ENCODE measurements around the gene PTH1R. TPM values are rescaled to one million over a fixed set of nuclear protein-coding genes. Genes with fewer than 3 reads are reported as not detected.

PTH1R gene
- total RNA-seq, 4 donors from 2014 or later = 0.40 to 1.9 (median 1.5) TPM

DNA sequence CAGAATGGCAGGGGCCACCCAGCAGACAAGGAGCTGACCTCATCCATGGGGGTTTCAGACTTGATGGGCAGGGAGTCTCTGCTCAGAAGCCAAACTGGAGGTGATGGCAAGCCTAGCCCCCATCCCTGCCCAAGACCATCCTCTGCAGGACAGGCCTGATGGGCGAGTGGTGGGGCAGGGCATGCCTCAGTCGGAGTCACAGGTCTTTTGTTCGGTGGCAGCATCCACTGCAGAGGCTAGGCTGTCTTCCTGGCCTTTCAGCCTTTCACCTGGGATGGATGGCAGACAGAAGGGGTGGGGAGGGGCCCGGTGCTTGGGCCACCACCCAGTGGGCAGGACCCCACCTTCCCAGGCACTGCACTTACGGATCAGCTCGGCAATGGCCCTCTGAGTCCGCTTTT lies 44.4 kb downstream of the PTH1R start:
- Histone ChIP-seq H3K36me3 (peaks cover 31 to 100% (median 48%) of the 10 kb centered on the region in 3 donors), H3K9me3 (no peaks in the 10 kb centered on the region), H3K4me1 (peaks cover 8 to 36% (median 21%) of the 10 kb centered on the region in 3 donors), H3K4me3 (no peak overlapping the region), H3K27ac (no peak overlapping the region), H3K27me3 (no peaks in the 10 kb centered on the region)
- WGBS, 2 donors = 80 to 100% methylated on average over 1 to 3 of the region's 7 CpGs
- no peak for TF ChIP-seq CTCF (IDR thresholded peaks at IDR 0.05)
- no peak for TF ChIP-seq POLR2A (IDR thresholded peaks at IDR 0.05)
- intact Hi-C loops (cut with DNase I) = loop anchor here (5.0 kb wide), 1 partner anchor 75 kb away; no protein-coding TSS in a partner anchor
- DNase-seq = no peak

DNA sequence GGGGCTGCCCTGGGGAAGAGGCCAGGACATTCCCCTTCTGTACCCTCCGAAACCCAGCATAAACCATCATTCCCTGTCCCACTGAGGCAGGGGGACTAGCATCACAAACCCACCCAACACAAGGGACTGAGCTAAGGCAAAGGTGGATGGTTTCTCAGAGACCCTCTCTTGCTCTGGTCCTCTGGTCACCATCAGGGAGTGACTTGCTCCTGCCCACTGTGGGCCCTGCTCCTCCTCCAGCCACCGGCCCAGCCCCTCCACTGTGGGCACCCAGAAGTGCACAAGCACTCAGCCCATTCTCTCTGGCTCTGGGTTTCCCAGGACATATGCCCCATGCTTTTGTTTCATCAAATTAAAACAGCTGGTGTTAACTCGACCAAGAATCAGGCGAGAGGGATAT lies 44.9 kb downstream of the PTH1R start:
- no peak overlapping the region for H3K4me3 ChIP-seq
- no peak for DNase-seq
- H3K27ac ChIP-seq = no peak overlapping the region
- no peaks in the 10 kb centered on the region for H3K27me3 ChIP-seq
- H3K9me3 ChIP-seq = no peaks in the 10 kb centered on the region
- peaks cover 14 to 42% (median 26%) of the 10 kb centered on the region in 3 donors for H3K4me1 ChIP-seq
- TF ChIP-seq POLR2A (IDR thresholded peaks at IDR 0.05) (no peak), CTCF (IDR thresholded peaks at IDR 0.05) (no peak)
- intact Hi-C loops (cut with DNase I) = loop anchor here (5.0 kb wide), 1 partner anchor 75 kb away; no protein-coding TSS in a partner anchor
- peaks cover 31 to 96% (median 48%) of the 10 kb centered on the region in 3 donors for H3K36me3 ChIP-seq
- WGBS, 2 donors = 80 to 86% methylated on average over 1 to 2 of the region's 4 CpGs

DNA sequence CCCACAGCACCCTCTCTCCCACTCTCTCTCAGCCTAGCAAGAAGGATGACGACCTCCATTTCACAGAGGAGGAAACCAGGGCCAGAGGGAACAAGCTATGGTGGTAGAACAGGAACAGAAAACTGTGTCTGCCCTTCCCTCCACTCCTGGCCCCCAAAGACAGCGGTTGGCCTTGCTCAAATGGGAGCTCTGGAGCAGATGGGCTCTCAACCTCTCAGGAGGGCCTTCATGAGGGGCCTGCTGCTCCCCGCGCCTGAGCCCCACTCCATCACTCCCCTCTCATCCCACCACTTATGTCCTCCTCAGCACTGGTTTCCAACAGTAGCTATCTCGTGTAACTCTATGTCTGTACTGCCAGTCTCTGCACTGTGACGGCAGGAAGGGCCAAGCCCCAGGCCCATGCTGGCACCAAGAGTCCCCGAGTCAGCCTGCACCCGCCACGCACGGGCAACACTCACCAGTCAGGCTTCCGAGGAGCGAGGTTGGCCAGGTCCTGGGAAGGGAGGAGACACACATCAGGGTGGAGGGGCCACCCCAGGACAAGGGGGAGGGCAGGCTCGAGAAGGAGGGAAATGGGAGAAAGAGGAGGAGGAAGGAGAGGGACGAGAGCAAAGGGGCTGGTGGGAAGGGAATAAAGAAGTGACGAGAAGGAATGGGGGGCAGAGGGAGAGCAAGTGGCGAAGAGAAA lies 45.5 kb downstream of the PTH1R start:
- WGBS, 2 donors = 86 to 88% methylated on average over 14 to 15 of the region's 16 CpGs
- no peaks in the 10 kb centered on the region for H3K27me3 ChIP-seq
- no peak for TF ChIP-seq CTCF (IDR thresholded peaks at IDR 0.05)
- no peak for TF ChIP-seq POLR2A (IDR thresholded peaks at IDR 0.05)
- H3K27ac ChIP-seq = peak overlapping the region in 2 of 4 donors; percentile 86 to 94
- H3K4me1 ChIP-seq = peaks cover 20 to 47% (median 32%) of the 10 kb centered on the region in 3 donors
- intact Hi-C loops (cut with DNase I) = loop anchor here (5.0 kb wide), 1 partner anchor 74 kb away; no protein-coding TSS in a partner anchor
- no peaks in the 10 kb centered on the region for H3K9me3 ChIP-seq
- peaks cover 31 to 91% (median 48%) of the 10 kb centered on the region in 3 donors for H3K36me3 ChIP-seq
- DNase-seq = no peak
- H3K4me3 ChIP-seq = no peak overlapping the region

GRCh38 chr3:46923559-46924350 lies 46.2 kb downstream of the PTH1R start:
- no peak overlapping the region for H3K4me3 ChIP-seq
- WGBS, 2 donors = 29 to 61% methylated on average over 5 to 8 of the region's 11 CpGs
- H3K27ac ChIP-seq = peak overlapping the region in 3 of 4 donors; percentile 86 to 94 (median 87)
- peaks cover 22 to 55% (median 39%) of the 10 kb centered on the region in 3 donors for H3K4me1 ChIP-seq
- no peak for DNase-seq
- TF ChIP-seq POLR2A (IDR thresholded peaks at IDR 0.05) (no peak), CTCF (IDR thresholded peaks at IDR 0.05) (peak; percentile 51 to 87 (median 73))
- intact Hi-C loops (cut with DNase I) = loop anchor here (5.0 kb wide), 1 partner anchor 74 kb away; no protein-coding TSS in a partner anchor
- H3K27me3 ChIP-seq = no peaks in the 10 kb centered on the region
- no peaks in the 10 kb centered on the region for H3K9me3 ChIP-seq
- peaks cover 31 to 91% (median 48%) of the 10 kb centered on the region in 3 donors for H3K36me3 ChIP-seq

Data from esophagus squamous epithelium (tissue), 5 donors.